Choroid plexus epithelial cell (primary cell): Measurements from ENCODE around the gene SYNGR4.
A peak's percentile ranks its signal among the peaks of the same experiment; 100 is the strongest.

Experiments
- DNase-seq: peaks from one replicate; pipeline ENCODE4 v3.0.0-alpha.2; 2010; ENCODE audit warnings: low read depth
- H3K4me3 ChIP-seq: 2 replicates; pipeline ENCODE4 v1.5.1; 2011; ENCODE audit warnings: low read depth, mild to moderate bottlenecking, control low read depth, low read length, moderate library complexity
- TF ChIP-seq, protein P1 (sequence below): conservative IDR thresholded peaks from 2 replicates; pipeline ENCODE4 v1.5.1; 2011; ENCODE audit warnings: low read depth, mild to moderate bottlenecking, control low read depth, inconsistent platforms, low read length, moderate library complexity

SYNGR4 gene

DNA sequence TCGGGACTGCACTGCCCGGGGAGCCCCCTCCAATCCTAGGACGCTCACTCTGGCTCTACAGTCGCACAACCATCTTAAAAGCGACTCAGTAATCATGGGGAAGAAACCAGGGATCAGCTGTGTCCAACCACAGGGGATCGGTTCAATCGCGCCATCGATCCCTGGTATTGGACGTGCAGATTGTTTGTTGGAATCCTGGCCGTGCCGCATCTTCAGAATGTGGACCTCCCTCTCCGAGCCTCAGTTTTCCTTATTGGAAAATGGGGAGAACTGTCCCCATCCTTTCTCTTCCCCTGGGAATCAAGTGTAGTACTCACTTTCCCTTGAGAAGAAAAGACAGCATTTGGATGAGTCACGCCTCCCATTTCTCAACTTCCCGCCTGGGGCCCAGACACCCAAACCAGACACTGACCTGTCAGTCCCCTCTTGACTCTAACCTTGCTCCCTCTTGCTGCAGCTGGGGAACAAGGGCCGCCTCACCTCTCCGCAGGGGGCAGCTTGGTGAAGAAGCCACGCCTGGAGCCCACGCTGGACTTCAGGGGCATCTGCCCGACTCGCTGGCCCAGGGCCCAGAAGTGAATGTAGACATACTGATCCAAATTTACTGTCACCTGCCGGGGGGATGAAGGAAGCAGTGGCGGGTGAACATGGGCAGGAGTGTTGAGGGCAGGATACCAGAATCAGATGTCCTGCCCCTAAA lies 21.2 kb upstream of the SYNGR4 start:
- DNase-seq, result peak; percentile 84
- H3K4me3 ChIP-seq, result no peak overlapping the region
- TF ChIP-seq, protein P1, sequence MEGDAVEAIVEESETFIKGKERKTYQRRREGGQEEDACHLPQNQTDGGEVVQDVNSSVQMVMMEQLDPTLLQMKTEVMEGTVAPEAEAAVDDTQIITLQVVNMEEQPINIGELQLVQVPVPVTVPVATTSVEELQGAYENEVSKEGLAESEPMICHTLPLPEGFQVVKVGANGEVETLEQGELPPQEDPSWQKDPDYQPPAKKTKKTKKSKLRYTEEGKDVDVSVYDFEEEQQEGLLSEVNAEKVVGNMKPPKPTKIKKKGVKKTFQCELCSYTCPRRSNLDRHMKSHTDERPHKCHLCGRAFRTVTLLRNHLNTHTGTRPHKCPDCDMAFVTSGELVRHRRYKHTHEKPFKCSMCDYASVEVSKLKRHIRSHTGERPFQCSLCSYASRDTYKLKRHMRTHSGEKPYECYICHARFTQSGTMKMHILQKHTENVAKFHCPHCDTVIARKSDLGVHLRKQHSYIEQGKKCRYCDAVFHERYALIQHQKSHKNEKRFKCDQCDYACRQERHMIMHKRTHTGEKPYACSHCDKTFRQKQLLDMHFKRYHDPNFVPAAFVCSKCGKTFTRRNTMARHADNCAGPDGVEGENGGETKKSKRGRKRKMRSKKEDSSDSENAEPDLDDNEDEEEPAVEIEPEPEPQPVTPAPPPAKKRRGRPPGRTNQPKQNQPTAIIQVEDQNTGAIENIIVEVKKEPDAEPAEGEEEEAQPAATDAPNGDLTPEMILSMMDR, result no peak

DNA sequence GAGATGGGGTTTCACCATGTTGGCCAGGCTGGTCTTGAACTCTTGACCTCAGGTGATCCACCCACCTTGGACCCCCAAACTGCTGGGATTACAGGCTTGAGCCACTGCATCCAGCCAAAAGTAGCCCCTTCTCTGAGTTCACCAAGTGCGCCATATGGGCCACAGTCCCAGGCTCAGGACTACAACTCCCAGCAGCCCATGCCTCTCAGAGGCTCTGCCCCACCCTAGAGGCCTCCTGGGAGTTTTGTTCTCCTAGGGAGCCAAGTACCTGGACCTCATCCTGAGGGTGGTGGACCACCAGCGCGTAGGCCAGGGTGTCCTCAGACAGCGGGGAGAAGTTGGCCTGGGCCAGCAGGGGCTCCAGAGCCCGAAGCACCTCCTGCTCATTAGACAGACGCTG lies 19.3 kb upstream of the SYNGR4 start:
- no peak overlapping the region for H3K4me3 ChIP-seq
- TF ChIP-seq, protein P1, result no peak
- DNase-seq, result no peak

DNA sequence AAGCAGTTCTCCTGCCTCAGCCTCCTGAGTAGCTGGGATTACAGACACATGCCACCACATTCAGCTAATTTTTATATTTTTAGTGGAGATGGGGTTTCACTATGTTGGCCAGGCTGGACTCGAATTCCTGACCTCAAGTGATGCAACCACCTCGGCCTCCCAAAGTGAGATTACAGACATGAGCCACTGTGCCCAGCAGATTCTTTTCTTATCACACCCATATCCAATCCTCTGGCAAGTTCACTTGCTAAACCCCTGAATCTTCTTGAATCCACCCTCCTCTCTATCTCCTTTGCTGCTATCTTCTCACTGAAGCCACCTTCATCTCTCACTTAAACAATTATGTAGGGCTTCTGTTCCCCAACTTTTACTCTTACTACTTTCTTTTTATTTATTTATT lies 18.0 kb upstream of the SYNGR4 start:
- TF ChIP-seq, protein P1, result no peak
- H3K4me3 ChIP-seq, result no peak overlapping the region
- DNase-seq, result no peak

DNA sequence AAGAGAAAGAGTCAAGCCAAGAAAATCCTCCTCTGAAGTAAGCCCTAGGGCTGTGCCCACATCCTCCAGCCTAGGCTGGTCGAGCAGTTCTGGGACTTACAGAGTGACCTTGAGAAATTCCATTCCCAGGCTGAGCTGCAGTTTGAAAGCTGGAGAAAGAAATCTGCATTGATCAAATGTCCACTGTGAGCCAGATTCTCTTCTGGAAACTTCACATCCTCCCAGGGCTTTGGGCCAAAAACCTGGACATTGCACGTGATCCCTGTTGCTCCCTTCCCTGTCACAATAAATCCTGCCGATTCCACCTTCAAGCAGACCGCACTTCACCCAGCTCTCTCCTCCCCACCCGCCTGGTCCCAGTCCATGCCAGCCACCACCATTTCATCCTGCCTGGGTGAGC lies 16.1 kb upstream of the SYNGR4 start:
- TF ChIP-seq, protein P1, result no peak
- peak; percentile 27 for DNase-seq
- H3K4me3 ChIP-seq, result no peak overlapping the region

DNA sequence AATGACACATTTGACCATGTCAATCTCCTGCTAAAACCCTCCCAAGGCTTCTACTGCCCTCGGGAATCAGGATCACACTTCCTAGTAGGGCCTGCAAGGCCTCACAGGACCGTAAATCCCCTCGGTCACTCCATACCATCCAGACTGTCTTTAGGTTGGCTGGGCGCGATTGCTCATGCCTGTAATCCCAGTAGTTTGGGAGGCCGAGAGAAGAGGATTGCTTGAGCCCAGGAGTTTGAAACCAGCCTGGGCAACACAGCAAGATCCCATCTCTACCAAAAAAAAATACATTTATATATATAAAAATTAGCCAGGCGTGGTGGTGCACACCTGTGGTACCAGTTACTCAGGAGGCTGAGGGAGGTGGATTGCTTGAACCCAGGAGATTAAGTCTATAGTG lies 15.4 kb upstream of the SYNGR4 start:
- TF ChIP-seq, protein P1, result no peak
- no peak overlapping the region for H3K4me3 ChIP-seq
- DNase-seq, result no peak

DNA sequence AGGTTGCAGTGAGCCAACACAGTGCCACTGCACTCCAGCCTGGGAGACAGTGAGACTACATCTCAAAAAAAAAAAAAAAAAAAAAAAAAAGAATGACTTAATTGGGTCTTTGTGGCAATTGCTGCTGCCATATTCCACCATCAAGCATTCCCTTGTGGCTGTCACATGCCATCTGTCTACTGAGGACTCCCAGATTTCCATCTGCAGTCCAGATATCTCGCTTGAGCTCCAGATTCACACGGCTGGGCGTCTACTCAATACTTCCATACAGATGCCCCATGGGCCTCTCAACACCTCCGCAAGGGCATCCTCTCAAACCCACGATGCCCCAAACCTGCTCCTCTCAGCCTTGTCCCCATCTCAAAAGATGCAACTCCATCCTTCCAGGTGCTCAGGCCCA lies 13.3 kb upstream of the SYNGR4 start:
- TF ChIP-seq, protein P1, result no peak
- DNase-seq, result no peak
- H3K4me3 ChIP-seq, result no peak overlapping the region

DNA sequence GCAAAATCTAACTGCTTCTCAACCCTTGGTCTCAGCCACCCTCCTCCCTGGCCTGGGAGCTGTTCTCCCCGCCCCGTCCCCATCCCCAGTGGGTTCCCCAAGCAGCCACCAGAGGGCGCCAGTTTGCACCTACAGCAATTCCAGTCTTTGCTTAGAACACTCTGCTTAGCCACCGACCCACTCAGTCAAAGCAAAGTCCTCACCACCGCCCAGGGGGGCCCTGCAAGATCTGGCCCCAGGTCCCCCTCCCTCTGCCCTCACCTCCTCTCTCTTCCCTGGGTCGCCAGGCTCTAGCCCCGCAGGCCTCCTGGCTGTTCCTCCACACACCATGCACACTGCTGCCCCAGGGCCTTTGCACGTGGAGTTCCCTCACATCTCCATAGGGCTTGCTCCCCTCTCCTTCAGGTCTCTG lies 12.8 kb upstream of the SYNGR4 start:
- no peak overlapping the region for H3K4me3 ChIP-seq
- peak; percentile 70 for DNase-seq
- TF ChIP-seq, protein P1, result peak; percentile 91
